ENCODE results near the gene LMF1.

The LMF1 gene

GRCh38 chr16:911101-911500 lies 59.7 kb downstream of the LMF1 start:
- no peaks in the 10 kb centered on the region for H3K9me3 ChIP-seq (ENCODE audit: control insufficient read depth, low read length)
- no peak overlapping the region for H3K4me3 ChIP-seq (ENCODE audit: low read depth, low read length)
- TF ChIP-seq CTCF (IDR thresholded peaks at IDR 0.05): no peak
- no peaks in the 10 kb centered on the region for H3K79me2 ChIP-seq
- H3K9ac ChIP-seq: no peak overlapping the region
- no peaks in the 10 kb centered on the region for H3K36me3 ChIP-seq (ENCODE audit: control insufficient read depth, insufficient read depth, low read length)
- H3K4me1 ChIP-seq: no peaks in the 10 kb centered on the region
- H3K27me3 ChIP-seq (ENCODE audit: control insufficient read depth, insufficient read depth, low read length): no peaks in the 10 kb centered on the region
- no peak overlapping the region for H3K4me2 ChIP-seq (ENCODE audit: low read length)
- H2AFZ ChIP-seq: no peak overlapping the region
- no peak overlapping the region for H3K27ac ChIP-seq

DNA sequence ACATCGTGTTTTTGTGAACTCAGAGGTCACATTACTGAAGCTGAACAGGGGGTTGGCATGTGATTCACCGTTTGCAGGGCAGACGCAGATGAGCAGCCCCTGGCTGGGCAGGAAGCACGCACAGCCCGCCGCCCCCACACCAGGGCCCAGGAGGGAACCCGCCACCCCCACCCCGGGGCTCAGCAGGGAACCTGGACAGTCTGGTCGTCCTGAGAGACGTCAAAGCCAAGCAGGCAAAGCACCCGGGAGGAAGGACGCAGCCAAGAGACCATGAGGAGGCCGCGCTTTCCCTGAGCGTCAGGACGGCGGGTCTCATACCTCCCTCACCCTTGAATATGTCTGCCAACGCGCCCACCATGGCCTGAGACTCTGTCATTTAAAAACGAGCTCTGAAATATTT lies 60.6 kb downstream of the LMF1 start:
- no peaks in the 10 kb centered on the region for H3K79me2 ChIP-seq
- no peak for TF ChIP-seq CTCF (IDR thresholded peaks at IDR 0.05)
- no peaks in the 10 kb centered on the region for H3K36me3 ChIP-seq (ENCODE audit: control insufficient read depth, insufficient read depth, low read length)
- no peaks in the 10 kb centered on the region for H3K27me3 ChIP-seq (ENCODE audit: control insufficient read depth, insufficient read depth, low read length)
- no peak overlapping the region for H3K4me3 ChIP-seq (ENCODE audit: low read depth, low read length)
- H3K9ac ChIP-seq: no peak overlapping the region
- no peak overlapping the region for H3K4me2 ChIP-seq (ENCODE audit: low read length)
- no peaks in the 10 kb centered on the region for H3K4me1 ChIP-seq
- H3K9me3 ChIP-seq (ENCODE audit: control insufficient read depth, low read length): no peaks in the 10 kb centered on the region
- H3K27ac ChIP-seq: no peak overlapping the region
- H2AFZ ChIP-seq: no peak overlapping the region

- Histone ChIP-seq H3K4me1 (no peaks in the 10 kb centered on the region), H3K9ac (no peak overlapping the region), H3K9me3 (ENCODE audit: control insufficient read depth, low read length) (no peaks in the 10 kb centered on the region), H3K27me3 (ENCODE audit: control insufficient read depth, insufficient read depth, low read length) (no peaks in the 10 kb centered on the region), H3K27ac (no peak overlapping the region), H3K4me2 (ENCODE audit: low read length) (no peak overlapping the region), H3K4me3 (ENCODE audit: low read depth, low read length) (no peak overlapping the region), H3K36me3 (ENCODE audit: control insufficient read depth, insufficient read depth, low read length) (no peaks in the 10 kb centered on the region), H2AFZ (no peak overlapping the region), H3K79me2 (no peaks in the 10 kb centered on the region)
- no peak for TF ChIP-seq CTCF (IDR thresholded peaks at IDR 0.05)
Measured at GRCh38 chr16:909281-910000, 61.3 kb downstream of the LMF1 start.

GRCh38 chr16:908526-909155 lies 62.1 kb downstream of the LMF1 start:
- H3K4me3 ChIP-seq (ENCODE audit: low read depth, low read length): no peak overlapping the region
- no peak for TF ChIP-seq CTCF (IDR thresholded peaks at IDR 0.05)
- H3K27me3 ChIP-seq (ENCODE audit: control insufficient read depth, insufficient read depth, low read length): no peaks in the 10 kb centered on the region
- no peak overlapping the region for H3K27ac ChIP-seq
- no peaks in the 10 kb centered on the region for H3K36me3 ChIP-seq (ENCODE audit: control insufficient read depth, insufficient read depth, low read length)
- no peak overlapping the region for H3K4me2 ChIP-seq (ENCODE audit: low read length)
- no peak overlapping the region for H3K9ac ChIP-seq
- H3K79me2 ChIP-seq: no peaks in the 10 kb centered on the region
- H3K4me1 ChIP-seq: no peaks in the 10 kb centered on the region
- no peaks in the 10 kb centered on the region for H3K9me3 ChIP-seq (ENCODE audit: control insufficient read depth, low read length)
- no peak overlapping the region for H2AFZ ChIP-seq

- no peak overlapping the region for H2AFZ ChIP-seq
- no peaks in the 10 kb centered on the region for H3K36me3 ChIP-seq (ENCODE audit: control insufficient read depth, insufficient read depth, low read length)
- no peak overlapping the region for H3K4me3 ChIP-seq (ENCODE audit: low read depth, low read length)
- H3K9me3 ChIP-seq (ENCODE audit: control insufficient read depth, low read length): no peaks in the 10 kb centered on the region
- no peak overlapping the region for H3K27ac ChIP-seq
- no peaks in the 10 kb centered on the region for H3K4me1 ChIP-seq
- H3K4me2 ChIP-seq (ENCODE audit: low read length): no peak overlapping the region
- no peak for TF ChIP-seq CTCF (IDR thresholded peaks at IDR 0.05)
- H3K9ac ChIP-seq: no peak overlapping the region
- no peaks in the 10 kb centered on the region for H3K27me3 ChIP-seq (ENCODE audit: control insufficient read depth, insufficient read depth, low read length)
- no peaks in the 10 kb centered on the region for H3K79me2 ChIP-seq
Measured at GRCh38 chr16:907842-908241, 62.9 kb downstream of the LMF1 start.

Measured in parathyroid adenoma (tissue), 2 donors.